Endometrium (tissue), 2 donors: ENCODE data around the gene AOAH.

Experiments used
- FAIRE-seq: peaks from 2 replicates; lab custom pipeline; 2012; peaks lifted over from hg19 to GRCh38; lab: Jason Lieb, UNC
- donor health status: control.
- donor health status: control.

Gene AOAH

DNA sequence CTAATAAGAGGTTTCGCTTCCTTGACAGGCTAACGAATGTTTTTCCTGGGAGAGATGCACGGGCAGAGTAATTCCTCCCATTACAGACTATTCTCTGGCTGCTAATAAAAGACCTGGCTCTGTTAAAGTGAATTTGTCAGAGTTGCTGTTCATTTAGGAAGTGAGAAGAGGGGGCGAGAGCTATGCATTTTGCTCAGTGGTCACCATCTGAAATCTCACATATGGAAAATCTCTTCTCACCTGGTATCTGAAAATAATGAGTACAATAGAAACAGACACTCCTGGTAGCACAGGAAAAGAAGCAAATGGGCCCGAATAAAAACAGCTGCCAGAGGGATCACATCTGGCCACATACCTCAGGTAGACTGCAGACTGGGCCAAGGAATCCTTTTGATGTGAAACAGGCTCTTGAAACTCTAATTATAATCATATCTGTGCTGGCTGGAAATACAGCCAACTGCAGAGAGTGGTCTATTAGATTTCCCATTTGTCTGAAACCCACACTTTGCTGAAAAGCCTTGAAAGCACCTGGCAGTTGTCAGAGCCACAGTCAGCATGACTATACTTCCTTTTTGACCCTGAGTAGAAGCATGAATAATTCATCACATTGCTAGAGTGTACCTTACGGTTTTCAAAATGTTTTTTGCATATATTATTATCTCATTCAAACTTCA, 33.6 kb downstream of the AOAH start:
- no peak for FAIRE-seq

DNA sequence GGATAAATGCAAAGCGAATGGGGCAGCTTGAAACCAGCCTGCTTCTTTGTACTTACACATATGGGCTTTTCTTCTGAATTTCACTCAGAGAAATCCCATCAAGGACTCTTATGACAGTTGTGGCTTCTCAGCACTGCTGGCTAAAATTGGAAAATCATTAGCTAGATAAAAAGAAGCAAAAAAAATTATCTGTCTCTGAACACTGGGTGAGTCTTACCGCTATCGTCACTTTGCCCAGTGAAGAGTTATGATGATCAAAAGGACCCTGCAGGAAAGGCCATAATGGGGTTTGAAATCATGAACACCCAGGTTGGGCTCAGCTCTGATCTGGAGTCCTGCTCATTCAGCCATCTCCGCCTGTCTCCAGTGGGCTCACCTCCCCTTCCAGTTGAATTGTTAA, 34.3 kb downstream of the AOAH start:
- no peak for FAIRE-seq

DNA sequence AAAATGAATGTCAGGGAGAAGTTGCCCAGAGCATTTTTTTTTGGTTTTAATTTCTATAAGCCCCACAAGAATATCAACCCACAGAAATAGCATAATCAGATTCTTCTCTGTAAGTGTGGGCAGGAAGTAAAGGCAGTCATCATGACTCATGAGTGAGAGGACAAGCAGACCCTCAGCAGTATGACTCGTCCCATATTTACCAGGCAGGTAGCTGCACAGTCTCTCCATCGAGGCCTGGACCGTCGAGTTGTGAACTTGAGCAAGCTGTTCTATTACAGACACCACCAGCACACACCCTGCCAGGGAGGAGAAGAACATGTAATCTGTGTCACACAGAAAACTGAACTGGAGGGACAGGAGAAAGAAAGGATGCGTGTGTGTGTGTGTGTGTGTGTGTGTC, 37.8 kb downstream of the AOAH start:
- FAIRE-seq, result no peak

DNA sequence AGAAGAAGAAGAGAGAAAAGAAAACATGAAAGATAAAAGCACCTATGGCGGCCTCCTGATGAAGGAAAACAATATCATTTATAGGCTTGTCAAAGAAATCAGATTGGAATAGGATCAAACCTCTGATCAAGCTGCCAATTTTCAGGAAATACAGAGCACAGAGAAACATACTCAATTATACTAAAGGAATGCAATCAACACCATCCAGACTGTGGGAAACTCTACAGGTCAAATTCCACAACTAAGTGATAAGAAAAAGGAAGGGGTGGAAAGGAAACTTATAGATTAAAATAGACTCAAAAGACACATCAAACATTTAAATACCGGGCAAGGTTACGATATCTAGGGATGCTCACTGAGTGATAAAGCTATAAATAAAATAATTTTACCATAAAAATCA, 39.3 kb downstream of the AOAH start:
- FAIRE-seq, result no peak

DNA sequence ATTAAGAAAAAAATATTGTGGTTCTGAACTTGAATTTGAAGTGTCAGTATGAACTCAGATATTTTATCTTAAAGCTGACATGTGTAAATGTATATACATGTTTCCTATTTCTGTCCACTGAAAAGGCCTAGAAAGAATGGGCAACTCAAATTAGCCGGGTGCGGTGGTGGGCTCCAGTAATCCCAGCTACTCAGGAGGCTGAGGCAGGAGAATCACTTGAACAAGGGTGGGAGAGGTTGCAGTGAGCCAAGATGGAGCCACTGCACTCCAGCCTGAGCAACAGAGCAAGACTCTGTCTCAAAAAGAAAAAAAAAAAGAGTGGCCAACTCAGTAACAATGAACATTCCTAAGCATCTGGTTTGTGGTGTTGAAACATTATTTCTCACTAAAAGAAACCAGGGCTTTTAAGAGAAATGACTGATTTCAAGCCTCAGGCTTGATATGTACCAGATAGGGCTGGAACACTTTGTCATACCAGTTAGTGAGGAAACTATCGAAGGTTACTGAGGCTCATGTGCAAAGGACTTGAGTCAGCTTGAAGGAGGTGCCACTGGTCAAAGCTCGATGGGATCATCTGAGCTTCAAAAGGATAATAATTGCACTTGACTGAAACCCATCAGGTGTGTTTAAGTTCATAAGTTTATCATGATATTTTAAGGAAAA, 40.5 kb downstream of the AOAH start:
- FAIRE-seq, result no peak

DNA sequence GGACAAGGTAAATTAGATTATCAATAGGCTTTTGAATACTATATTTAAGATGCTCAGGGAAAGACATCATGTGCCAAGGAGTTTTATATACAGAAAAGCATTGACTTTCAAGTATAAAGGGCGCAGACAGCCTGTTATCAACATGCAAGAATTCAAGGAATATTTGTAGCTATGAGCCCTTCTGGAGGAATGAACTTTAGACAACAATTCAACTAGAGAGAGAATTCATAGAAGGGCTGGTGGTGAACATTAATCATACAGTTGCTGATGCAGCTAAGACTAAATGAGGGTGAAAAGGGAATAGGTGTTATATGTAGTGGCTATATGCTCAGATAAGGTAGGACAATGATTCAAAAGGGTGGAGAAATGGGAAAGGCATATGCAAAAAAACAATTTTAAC, 41.2 kb downstream of the AOAH start:
- FAIRE-seq, result no peak

DNA sequence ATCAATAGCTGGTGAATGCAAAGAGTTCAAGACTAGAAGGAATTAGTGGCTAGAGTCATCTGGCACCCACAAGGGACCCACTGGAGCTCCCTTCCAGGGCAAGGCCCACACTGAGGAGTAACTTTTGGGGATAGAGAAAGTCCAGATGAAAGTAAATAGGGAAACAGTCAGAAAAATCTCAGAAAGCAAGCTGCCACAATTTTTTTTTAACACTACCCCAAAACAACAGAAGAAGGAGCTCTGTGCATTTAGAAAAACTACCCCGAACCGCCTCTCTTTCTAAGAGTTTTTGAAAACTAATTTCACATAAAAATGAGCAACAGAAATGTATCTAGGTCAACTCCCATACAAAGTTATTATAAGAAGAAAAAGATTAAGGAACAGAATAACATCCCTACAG, 42.2 kb downstream of the AOAH start:
- no peak for FAIRE-seq

DNA sequence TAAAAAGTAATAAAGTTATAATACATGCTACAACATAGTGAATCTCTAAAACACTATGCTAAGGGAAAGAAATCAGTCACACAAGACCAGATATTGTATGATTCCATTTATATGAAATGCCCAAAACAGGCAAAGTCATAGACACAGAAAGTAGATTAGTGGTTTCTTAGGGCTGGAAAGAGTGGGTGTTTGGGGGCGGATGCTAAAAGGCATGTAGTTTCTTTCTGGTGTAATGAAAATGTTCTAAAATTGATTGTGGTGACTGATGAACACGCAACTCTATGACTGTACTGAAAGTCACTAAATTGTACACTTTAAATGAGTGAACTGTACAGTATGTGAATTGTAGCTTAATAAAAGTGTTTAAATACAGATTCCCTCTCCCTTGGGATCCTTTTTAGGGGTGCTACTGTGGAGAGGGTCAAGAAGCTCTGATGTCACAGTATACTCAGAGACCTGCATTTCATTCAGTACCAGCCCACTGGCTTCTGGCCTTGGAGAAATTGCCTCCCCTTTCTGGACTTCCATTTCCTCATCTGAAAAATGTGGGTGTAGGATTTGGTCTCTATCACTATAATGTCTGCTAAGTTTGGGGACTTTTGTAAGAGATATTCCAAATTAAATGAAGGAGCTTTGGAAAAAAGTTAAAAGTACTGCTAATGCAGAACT, 46.4 kb downstream of the AOAH start:
- no peak for FAIRE-seq

DNA sequence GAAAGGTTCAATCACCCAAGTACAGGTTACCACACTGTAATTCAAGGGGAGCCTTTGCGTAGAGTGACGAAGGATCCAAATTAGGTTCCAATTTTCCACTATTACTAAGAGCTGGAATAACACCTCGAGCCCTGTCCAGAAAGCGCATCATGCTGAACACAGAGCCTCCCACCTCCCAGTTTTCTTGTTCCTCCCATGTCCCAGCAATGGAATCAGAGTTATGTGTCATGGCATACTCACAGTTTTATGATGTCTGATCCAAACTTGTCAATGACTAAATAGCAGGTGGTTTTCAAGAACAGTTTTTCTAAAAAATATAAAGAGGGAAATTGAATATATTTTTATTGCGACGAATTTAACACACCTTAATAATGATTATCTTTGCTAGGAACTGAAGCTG, 50.6 kb downstream of the AOAH start:
- FAIRE-seq, result no peak

DNA sequence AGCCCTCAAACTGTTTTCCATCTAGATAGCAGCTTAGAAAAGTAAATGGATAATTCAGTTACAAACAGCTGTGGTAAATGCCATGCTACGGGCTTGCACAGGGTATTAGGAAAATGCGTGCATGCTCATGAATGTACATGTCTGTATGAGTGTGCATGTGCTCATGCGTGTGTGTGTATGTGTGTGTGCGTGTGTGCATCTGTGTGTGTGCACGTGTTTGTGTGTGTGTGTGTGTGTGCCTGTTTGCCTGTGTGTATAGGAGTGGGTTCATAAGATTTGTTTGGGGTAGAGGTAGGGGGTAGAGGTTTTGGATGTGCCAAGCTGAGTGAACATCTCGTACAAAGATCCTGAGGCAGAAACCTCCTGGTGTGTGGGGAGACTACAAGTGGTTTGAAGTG, 52.9 kb downstream of the AOAH start:
- no peak for FAIRE-seq

DNA sequence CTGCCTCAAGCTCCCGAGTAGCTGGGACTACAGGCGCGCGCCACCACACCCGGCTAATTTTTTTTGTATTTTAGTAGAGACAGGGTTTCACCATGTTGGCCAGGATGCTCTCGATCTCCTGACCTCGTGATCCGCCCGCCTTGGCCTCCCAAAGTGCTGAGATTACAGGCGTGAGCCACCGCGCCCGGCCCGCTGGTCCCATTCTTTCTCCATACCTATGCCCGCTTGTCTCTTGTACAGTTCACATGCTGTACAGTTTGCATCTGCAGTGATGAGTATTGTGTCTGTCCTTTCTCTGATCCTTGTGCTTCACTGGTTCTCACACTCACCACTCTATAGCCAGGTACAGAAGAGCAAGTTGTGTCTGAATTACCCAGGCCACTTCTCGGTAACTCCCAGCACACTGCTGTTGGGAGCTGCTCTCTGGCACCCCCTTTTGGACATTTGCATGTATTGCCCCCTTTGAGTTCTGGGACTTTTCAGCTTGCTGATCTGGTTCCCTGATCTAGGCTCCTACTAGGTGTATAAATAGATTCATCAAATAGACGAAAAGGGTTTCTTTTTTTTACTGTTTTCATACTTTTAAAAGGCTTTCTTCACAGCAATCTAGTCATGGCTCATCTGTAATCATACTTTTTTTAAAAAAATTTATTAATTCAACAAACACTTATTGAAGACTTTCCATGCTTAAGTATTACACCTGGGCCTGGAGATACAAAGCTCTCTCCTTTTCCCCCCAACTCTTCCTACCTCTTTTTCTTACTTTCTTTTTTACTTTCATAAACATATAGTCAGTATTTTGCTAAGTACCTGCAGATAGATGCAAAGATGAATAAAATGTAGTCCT, 53.5 kb downstream of the AOAH start:
- FAIRE-seq, result no peak

DNA sequence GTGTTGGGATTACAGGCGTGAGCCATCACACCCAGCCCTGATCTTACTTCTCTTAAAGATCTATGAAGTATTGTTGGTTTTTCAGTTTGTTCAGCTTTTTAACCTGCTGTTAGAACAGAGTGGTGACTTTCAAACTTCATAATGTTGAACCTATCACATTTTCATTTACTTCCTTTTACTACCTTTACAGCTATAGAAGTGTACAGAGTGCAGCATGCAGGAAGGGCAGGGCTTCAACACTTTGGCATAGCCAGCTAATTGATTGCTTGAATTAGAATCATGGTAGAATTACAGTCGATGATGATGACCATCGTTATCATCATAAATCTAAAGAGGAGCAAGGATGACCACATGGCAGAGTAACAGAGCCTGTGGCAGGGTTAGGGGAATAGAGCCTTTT, 55.5 kb downstream of the AOAH start:
- FAIRE-seq, result no peak

DNA sequence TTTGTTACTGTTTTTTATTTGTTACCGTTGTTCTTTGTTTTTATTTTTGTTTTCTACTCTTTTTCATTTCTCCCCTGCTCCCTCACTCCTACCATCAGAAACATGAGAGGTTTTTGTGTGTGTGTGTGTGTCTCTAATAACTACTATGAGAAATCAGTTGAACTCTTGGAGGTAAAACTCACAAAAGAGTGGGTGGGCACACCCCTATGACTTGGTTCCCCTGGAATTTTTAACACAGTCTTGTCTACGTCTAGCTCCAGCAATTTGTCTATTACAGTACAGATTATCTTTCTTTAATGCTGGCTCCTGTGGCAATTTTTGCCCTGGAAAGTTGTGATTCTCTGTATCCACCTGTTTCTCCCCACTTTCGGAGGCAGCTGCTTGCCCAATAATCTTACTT, 56.2 kb downstream of the AOAH start:
- FAIRE-seq, result no peak

DNA sequence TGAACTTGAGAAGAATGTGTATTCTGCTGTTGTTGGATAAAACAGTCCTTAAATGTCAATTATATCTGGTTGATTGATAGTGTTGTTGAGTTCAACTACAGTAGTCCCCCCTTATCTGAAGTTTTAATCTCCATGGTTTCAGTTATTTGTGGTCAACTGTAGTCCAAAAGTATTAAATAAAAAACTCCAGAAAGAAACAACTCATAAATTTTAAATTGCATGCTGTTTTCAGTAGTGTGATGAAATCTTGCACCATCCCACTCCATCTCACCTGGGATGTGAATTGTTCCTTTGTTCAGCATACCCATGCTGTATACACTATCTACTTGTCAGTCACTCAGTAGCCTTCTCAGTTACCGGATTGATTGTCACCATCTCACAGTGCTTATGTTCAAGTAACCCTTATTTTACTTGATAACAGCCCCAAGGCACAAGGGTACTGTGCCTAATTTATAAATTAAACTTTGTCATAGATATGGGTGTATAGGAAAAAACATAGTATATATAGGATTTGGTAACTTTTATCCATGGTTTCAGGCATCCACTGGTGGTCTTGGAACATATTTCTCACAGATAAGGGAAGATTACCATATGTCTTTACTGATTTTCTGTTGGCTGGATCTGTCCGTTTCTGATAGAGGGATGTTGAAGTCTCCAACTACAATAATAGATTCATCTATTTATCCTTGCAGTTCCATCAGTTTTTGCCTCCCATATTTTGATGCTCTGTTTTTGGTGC, 57.1 kb downstream of the AOAH start:
- FAIRE-seq, result no peak

DNA sequence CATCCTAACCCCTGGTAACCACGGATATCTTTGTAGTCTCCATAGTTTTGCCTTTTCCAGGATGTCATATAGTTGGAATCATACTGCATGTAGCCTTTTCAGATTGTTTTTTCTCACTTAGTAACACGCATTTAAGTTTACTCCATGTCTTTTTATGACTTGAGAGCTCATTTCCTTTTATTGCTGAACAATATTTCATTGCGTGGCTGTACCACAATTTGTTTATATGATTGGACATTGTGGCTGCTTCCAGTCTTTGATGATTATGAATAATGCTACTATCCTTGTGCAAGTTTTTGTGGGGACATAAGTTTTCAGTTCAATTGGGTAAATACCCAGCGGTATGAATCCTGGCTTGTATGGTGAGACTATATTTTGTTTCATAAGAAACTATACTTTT, 60.8 kb downstream of the AOAH start:
- no peak for FAIRE-seq

DNA sequence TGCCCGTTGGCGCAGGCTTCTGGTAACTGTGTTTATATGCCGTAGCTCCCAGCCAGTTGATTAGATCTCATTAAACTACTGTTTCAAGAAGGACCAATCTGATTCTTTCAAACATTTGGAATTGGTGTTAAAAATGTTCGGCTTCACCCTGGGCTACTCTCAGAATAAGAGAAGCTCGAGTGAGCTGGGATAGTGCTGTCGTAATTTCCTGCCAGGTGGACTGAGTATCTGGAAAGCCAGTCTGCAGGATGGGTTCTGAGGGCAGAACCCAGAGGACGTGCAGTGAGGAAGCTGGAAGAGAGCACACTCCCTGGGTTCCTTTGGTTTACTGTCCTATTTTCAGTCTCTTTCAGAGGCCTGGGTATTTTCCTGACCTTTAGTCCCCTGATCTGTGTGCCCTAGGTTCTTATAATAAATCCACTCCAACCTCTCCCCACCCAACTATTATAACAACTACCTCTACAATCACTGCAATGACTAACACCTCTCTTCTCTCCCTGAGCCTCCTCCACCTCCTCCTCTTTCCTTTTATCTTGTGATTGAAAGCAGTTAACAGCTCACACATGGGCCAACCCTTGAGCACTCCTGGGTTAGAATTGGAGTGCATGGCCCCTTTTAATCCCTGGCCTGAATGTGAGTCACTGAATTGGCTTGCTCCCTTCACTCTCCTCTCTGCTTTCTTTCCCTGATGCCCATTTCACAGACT, 63.0 kb downstream of the AOAH start:
- FAIRE-seq, result no peak

DNA sequence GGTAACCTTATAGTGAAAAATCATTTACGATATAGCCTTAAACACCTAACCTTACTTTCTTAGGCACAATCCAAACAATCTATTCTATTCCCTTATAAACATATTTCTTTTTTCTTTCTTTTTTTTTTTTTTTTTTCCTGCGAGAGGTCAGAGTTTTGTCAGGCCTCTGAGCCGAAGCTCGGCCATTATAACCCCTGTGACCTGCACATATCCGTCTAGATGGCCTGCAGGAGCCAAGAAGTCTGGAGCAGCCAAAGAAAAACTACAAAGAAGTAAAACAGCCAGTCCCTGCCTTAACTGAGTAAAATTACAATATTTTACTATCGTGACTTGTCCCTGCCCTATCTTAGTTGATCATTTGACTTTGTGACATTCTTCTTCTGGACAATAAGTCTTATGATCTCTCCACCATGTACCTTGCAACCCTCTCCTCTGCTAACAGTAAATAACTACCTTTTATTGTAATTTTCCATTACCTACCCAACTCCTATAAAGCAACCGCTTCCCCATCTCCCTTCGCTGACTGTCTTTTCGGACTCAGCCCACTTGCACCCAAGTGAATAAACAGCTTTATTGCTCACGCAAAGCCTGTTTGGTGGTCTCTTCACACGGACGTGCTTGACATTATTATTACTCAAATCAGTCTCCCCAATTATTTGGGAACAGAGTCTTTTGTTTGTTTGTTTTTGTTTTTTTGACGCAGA, 64.5 kb downstream of the AOAH start:
- FAIRE-seq, result no peak

DNA sequence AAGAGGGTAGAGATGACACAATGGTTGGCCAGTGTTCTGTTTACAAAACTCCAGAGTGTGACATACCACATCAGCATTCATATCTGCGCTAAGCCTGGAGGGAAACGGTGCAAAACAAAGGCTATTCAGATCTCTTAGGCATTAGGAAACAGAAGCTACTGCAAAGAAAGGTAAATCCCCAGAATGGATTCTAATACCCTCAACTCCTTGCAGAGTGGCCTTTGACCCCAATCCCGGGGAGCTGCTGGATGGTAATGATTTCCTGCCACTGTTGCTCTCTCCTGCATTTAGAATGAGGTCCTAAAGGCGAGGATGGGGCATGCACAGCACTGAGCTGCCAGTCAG, 65.2 kb downstream of the AOAH start:
- no peak for FAIRE-seq

DNA sequence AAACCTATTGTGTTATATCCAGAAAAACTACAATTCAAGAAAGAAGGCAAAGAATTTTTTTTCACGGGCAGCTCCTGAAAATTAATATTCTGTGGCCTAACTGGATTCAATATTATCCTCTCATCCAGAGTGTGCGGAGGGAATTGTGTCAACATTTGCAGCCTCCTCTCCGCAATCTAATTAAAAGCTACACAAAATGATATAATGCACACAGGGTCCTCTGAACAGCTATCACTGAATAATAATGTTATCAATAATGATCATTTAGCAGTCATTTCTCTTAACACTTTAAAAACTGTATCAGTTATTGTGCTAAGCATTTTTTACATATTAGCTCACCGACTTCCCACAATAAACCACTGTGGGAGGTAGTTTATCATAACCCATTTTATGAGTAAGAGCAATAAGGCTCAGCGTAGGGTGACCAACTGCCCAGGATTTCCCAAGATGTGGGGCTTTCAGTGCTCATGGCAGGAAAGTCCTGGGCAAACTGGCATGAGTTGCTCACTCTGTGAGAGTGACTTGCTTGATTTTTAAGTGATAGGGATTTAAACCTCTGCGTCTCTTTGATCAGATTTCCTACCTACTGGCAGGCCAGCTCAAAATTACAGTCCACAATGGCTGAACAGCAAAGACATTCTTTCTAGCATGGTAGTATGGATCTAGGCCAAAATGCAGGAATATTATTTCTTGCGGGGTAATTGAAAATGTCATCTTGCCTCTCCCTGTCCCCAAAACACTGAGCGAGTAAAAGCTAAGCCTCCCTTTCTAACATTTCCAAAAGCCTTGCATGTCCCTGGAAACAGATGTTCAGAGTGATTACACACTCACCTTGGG, 65.7 kb downstream of the AOAH start:
- no peak for FAIRE-seq

DNA sequence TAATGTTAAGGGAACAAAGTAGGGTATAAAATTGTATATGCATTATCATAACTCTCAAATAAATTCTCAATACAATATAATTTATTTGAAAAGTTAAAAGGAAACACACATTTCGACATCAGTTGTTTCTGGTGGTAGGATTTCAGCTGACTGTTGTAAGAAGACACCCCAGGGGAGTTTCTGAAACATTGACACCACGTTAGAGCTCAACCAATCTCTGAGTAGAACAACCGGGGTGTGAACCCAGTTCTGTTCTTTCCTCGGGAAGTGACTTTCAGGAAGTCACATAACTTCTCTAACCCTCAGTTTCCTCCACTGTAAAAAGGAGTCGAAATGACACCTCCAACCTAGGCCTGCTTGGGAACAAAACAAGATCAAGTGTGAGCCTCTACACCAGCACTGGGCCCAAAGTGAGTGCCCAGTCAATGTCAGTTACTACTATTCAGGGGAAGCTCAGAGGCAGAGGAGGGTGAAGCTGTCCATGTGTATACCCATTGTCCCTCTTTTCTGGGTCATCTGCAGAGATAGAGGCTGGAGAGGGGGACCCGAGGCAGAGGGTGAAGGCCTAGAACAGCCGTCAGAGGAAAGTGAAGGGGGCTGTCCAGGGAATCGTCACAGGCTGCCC, 67.1 kb downstream of the AOAH start:
- FAIRE-seq, result no peak
